Fibroblast of upper back skin (primary cell): ENCODE results near the gene COX19.
"Not testable (repeated sequence)": the region's sequence is repeated elsewhere in the genome, so short reads cannot be mapped to it uniquely, and the experiment has no call there.

Source experiments
- DNase-seq: peaks from one replicate; pipeline ENCODE4 v3.0.0-alpha.2; 2013

COX19 gene

DNA sequence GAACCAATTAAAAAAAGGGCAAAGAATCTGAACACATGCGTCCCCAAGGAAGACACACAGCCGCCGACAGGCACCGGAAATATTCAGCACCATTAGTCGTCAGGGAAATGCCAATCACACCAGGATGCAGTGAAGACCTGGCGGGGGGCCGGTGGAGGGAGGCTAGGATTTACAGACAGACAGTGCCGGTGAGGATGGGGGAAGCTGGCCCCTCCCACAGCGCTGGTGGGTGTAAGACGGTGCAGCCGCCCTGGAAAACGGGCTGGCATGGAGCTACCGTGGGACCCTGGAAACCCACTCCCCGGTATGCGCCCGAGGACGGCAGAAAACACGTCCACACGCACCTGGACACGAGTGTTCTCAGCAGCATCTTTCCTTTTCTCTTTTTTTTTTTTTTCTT is 16.1 kb downstream of the COX19 start:
- no peak for DNase-seq

DNA sequence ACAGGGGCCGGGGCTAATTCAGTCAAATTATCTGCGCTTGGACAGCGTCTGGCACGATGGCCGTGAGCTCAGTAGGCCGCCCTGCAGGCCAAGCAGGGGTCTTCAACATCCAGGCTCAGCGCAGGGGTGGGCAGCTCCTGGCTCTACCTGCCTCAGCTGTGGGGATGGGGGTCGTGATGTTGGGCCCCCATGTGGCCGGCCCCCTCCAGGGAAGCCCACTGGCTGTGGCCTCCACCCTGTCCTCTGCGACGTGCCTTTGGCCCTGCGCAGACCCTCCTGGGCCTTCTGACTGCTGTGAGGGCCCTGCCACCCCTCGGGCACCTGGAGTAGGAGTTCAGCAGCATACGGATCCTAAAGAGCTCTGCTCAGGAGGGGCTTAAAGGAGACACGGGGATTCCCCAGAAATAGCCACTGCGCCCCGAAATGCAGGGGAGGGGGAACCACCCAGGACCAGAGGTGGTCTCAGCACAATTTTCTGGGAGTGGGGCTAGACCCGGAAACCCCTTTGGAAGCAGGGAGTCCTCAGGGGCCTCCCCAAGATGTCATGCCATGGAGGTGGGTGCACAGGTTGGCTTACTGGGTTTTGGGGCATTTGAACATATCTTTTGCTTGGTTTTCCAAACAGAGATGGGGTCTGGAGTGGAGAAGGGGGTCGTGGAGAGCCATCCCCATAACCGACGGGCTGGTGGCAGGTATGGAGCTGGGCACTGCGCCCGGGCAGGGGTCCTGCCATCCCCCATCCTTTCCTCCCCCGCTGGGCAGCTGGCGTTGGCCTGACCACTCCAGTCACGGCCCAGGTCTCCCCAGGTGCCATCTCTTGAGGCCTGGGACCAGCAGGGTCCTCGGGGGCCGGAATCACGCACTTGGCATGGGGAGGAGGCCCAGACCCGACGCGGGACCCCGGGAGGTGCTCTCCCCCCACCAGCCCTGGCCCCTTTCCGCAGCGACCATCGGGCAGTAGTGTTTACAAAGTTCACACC is 16.8 kb downstream of the COX19 start:
- no peak for DNase-seq

GRCh38 chr7:957418-958220 is 17.7 kb downstream of the COX19 start:
- no peak for DNase-seq

GRCh38 chr7:956031-956430 is 19.3 kb downstream of the COX19 start:
- DNase-seq = no peak

GRCh38 chr7:954330-955238 is 20.8 kb downstream of the COX19 start, which contains the start of gene ADAP1:
ADAP1 (minus strand) TSS chr7:954680; CDS start chr7:954477, 203 bp downstream.
- peak; percentile 16 for DNase-seq

DNA sequence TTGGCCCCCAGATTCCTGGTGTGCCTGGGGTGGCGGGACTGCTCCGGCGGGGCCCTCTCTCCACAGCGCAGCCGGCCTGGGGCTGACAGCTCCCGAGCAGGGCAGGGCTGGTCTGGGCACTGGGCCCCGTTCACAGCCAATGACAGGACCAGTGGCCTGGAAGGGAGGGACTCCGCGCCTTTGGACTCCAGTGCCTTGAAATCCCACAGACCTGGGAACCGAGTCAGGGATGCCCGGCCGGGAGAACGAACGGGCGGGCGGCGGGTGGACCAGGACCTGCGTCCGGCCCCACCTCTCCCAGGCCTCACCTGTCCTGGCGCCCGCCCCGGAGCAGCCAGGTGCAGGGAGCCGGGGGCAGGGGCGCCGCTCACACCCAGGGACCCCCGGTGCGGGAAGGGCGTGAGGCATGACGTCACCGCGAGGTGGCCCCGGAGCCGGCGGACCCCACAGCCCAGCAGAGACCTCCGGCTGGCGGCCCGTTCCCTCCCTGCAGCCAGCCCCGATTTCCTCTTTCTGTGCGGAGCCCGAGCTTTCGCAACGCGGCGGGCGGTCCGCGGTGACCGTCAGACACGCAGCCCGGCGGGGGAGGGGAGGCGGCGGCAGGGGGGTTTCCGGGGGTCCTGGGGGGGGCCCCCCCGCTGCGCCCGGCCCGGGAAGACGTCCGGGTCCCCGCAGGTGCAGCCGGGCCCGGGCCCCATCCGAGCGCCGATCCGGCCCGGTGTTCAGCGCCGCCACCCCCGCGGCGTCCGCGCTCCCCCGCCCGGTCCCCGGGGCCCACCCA is 21.6 kb downstream of the COX19 start:
- no peak for DNase-seq

GRCh38 chr7:952548-953441 is 22.6 kb downstream of the COX19 start:
- no peak for DNase-seq

DNA sequence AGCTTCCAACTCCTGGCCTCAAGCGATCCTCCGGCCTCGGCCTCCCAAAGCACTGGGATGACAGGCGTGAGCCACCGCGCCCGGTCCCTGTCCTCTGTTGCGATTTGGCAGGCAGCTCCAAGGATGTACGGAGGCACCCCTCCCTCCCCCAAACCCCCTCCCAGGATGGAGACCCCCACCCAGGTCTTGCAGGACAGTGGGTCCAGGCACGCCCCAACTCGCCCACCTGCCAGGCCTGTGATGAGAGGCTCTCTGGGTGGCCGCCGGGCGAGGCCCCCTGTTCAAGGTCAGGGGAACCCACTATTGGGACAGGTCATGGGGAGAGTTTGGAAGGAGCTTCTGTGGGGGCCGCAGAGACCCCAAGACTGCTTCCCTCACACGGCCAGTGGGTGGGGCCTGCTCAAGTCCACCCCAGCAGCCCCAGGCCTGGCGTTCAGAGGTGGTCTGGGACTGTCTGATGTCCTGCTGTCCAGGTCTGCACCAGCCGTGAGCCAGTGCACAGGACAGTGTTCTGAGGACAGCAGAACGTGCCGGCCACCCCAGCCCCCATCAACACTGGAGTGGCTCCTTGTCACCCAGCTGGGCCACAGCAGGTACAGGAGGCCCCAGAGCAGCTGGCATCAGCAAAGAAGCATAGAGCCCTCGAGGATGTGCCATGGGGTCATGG is 23.3 kb downstream of the COX19 start:
- no peak for DNase-seq

GRCh38 chr7:949021-949934 is 26.1 kb downstream of the COX19 start:
- DNase-seq = no peak

DNA sequence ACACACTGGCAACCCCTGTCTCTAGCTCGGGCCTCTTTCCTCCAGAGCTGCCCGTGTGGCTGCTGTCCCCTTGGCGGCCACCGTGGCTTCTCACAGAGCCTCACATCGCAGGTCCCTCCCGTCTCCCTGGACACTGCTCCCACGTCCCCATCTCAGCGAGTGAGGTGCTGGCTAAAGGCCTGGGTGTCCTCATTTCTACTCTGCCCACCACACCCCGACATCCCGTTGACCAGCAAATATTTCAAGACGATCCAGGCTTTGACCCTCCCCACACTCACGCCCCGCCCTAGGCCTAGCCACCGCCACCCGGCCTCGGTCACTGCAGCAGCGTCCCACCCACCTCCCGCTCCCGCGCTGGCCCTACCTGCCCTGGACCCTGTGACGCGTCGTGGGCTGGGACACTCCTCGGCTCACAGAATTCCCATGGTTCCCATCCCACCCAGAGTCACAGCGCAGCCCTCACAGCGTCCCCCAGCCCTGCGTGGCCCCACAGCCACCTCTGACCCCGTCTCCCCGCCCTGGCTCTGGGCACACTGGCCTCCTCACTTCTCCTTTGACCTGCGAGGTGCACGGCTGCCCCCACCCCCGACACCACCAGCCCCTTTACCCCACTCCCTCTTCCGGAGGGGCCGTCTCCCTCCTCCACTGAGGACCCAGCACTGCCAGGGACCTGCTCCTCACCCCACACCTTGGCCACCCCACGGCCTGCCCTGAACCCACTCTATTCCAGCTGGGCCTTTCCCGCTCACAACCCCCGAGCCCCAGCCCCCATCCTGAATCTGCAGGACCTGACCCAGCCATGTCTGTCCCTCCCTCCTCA is 27.7 kb downstream of the COX19 start:
- no peak for DNase-seq

DNA sequence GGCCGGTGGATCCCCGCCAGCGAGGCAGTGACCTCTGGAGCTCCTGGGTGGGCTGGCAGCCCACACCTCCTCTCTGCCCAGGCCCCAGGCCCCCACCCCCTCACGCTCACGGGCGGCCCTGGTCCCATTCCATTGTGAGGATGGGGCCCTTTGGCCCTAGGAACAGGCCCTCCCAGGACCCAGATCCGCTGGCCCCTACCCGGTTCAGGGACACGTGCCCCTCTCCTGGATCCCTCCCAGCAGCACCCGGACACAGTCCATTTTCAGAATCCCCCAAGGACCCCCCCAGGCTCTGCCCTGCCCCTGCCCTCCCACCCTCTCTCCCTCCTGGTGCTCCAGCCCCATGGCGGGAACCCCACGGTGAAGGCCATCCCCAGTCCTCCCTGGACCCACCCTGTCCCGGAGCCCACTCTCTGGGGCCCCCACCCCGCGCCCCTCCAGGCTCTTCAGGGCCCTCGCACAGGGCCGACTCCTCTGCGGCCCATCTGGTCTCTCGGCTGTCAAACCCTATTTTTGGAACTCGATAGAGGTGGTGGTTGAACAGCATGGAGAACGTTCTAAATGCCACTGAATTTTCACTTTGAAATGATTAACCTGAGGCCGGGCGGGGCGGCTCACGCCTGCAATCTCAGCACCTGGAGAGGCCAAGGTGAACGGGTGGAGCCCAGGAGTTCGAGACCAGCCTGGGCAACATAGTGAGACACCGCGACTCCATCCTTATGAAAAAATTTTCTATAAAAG is 28.9 kb downstream of the COX19 start:
- no peak for DNase-seq

- DNase-seq = no peak
These were observed 29.6 kb downstream of the COX19 start for GRCh38 chr7:945556-946255.

DNA sequence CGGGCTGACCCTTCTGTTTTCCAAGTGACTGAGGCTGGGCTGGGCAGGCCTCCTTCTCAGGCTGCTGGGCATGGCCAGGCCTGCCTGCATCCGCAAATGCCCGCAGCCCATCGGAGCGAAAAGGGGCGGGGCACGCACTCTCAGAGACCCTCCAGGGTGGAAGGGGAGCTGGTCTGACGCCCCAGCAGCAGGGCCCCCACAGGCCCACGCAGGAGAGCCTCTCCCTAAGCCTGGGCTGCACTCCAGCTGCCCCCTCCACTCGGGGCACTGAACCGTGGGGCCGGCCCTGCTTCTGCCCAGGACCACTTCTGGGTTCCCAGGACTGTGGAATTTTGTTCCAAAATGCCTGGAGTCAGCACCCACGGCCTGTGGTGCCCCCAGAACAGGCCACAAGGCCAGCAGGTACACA is 30.2 kb downstream of the COX19 start:
- no peak for DNase-seq

GRCh38 chr7:944744-945143 is 30.6 kb downstream of the COX19 start:
- DNase-seq = no peak

DNA sequence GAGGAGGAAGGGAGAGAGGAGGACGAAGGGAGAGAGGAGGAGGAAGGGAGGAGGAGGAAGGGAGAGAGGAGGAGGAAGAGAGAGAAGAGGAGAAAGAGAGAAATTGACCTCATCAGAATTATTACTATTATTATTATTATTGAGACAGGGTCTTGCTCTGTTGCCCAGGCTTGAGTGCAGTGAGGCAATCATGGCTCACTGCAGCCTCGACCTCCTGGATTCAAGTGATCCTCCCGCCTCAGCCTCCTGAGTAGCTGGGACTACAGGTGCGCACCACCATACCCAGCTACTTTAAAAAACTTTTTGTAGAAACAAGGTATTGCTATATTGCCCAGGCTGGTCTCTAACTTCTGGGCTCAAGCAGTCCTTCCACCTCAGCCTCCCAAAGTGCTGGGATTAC is 31.6 kb downstream of the COX19 start:
- not testable (repeated sequence) for DNase-seq

GRCh38 chr7:940599-941408 is 34.5 kb downstream of the COX19 start:
- no peak for DNase-seq
